HG03060 (cell line): Measurements from ENCODE around the gene IQGAP1.

Experiments
- ATAC-seq: cut with Tn5 transposase; IDR thresholded peaks from one replicate; pipeline ENCODE4 v1.9.1; 2021; ENCODE audit warnings: low read depth, moderate number of reproducible peaks; ENCODE audit not compliant: unreplicated experiment

Gene IQGAP1

DNA sequence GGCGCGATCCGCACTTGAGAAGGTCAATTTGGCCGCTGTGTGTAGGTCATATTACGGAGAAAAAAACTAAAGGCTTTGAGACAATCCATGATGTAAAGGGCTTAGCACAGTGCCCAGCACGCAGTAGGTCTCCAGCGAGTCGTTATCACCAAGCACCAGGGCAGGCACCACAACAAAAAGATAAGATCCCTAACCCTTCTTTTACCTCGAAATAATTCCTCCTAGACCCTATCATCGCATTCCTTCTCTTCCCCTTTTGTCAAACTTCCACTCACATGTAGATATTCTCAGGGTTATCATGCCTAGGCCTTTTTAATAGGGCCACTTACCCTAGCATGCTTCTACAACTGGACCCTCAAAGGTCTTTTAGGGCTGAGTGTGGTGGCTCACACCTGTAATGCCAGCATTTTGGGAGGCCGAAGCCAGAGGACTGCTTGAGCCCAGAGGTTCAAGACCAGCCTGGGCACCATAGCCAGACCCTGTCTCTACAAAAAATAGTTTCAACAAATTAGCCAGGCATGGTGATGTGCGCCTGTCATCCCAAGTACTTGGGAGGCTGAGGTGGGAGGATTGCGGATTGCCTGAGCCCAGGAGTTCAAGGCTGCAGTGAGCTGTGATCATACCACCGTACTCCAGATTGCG is 22.5 kb upstream of the IQGAP1 start:
- no peak for ATAC-seq

DNA sequence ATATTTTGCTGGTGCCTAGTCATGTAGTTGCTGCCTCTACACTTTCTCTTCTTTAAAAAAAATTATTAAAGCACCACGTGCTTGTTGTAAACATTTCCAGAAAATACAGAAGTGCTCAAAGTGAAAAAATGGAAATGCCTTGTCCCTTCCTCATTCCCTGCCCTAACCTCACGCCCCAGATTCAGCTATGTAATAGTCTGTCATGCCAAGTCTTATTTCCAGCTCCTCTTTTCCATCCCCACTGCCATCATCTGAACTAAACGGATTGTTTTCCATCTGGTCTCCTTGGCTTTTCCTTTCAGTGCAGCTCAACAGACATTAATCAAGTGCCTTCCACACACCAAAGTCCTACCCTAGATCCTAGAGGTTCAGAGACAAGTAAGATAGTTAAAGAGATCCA is 20.5 kb upstream of the IQGAP1 start:
- no peak for ATAC-seq

DNA sequence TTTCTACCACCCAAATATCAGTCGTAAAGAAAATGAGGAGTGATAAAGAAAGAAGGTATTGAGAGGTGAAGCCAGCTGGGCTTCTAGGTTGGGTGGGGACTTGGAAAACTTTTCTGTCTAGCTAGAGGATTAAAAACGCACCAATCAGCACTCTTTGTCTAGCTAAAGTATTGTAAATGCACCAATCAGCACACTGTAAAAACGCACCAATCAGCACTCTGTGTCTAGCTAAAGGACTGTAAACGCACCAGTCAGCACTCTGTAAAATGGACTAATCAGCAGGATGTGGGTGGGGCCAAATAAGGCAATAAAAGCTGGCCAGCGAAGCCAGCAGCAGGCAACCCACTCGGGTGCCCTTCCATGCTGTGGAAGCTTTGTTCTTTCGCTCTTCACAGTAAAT is 13.0 kb upstream of the IQGAP1 start:
- ATAC-seq, result no peak

DNA sequence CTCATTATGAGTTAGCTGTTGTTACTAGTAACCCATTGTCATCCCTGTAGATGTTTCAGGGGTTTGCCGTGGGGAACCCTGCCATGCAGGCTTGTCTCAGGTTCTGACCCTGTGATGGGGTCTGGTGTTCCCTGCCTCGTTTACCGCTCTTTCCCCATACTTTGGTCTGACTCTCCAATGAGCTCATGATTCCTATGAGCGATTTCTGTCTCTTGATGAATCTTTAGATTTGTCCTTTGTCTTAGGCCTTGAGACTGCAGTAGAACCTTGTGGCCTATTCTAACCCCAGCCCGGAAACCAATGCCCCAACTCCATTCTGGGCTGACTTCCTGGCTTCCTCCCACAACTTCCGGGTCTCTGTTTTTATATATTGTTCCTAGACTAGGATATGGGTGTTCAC is 11.3 kb upstream of the IQGAP1 start:
- no peak for ATAC-seq

DNA sequence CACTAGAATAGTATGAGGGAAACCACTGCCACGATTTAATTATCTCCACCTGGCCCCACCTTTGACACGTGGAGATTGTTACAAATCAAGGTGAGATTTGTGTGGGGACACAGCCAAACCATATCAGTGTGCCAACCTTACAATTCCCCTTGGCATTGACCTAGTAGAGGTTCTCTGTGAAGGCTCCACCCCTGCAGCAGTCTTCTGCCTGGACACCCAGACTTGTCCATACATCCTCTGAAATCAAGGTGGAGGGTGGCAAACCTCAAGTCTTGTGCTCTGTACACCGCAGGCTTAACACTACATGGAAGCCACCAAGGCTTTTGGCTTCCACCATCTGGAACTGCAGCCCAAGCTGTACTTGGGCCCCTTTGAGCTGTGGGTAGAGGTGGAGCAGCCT is 8.8 kb upstream of the IQGAP1 start:
- ATAC-seq, result no peak

DNA sequence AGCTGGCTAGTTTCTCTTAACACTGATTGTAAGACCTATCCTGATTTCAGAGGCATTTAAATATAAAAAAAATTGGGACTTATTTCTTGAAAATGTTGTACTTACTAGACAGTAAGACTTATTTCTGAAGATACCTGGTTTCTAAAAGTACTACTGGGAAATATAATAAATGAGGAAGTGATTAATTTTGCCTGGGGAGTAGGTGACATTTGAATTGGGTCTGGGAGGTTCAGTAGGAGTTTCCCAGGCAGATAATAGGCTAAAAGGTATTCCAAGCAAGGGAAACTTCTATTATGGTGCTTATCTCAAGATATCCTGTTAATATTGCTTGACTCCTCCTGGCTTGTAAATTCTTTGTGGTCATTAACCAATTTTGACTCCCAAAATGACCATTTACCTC is 6.5 kb upstream of the IQGAP1 start:
- ATAC-seq, result no peak

DNA sequence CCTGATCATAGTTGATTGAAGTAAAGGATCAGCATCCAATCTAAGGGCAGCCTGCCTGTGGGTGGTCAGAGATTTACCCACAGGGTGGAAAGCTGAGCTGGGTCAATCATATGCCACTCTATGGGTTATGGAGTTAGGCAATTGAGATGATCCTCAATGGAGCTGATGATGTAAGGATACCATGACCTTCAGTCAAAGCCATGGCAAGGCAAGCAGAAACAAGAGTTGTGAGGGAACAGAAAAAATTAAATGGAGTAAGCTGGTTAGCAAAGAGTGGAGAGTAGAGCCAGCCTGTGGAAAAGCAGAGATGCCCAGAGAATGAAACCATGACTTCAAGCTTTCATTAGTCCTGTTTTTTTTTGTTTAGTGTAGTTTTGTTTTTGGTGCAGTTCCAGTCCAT is 5.7 kb upstream of the IQGAP1 start:
- ATAC-seq, result no peak

DNA sequence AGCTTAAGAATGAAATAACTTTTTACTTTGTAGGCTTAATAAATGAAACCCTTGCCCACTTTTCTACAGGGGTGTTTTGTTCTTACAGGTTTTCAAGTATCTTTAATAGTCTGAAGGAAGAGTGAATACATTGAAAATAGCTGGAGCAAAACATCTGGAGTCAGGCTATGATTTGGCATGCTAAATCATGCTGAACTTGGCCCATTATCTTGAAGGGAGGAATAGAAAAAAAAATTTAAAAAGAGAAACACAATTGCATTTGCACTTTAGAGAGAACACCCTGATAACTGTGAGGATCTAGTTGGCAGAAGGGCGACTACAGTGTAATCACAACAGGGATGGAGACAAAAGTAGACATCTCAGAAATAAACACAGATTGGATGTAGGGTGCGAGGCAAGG is 1.8 kb upstream of the IQGAP1 start:
- no peak for ATAC-seq

DNA sequence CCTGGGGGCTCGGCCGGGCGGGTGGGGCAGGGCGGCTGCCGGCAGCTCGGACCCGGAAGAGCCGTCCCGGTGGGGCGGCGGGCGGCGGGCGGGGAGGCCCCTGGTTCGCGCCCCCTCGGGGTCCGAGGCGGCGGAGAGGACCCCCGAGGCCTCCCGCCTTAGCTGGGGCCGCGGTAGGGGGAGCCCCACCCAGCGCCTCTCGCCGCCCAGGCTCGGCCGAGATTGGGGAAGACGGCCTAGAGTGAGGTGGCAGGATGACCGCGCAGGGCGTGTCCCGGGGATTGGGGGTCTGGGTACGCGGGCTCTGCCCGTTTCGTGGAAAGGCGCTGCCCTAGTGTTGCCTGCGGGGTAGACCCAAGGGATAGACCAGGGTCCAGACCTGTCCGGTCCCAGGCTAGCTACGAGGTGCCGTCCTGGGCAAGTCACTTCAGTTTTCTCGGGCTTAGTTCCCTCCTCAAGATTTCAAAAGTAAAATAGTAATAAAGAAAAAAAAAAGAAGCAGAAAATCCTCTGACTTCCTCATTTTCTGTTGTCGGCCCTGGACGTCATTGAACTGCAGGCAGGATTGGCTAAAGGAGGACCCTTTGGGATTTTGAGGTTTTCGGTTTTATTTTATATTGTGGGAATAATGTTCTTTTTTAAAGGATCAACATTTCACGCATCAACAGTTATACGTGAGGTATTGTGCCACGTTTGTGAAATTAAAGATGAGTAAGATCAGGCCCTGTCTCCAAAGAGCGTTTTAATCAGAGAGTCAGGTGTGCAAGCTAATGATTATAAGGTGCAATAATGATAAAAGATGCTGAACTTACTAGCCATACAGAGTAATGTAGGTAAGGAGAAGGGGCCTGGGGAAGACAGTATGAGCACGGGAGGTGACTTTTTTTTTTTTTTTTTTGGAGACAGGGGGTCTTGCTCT is 679 bp downstream of the IQGAP1 start:
- ATAC-seq, result peak; percentile 19

DNA sequence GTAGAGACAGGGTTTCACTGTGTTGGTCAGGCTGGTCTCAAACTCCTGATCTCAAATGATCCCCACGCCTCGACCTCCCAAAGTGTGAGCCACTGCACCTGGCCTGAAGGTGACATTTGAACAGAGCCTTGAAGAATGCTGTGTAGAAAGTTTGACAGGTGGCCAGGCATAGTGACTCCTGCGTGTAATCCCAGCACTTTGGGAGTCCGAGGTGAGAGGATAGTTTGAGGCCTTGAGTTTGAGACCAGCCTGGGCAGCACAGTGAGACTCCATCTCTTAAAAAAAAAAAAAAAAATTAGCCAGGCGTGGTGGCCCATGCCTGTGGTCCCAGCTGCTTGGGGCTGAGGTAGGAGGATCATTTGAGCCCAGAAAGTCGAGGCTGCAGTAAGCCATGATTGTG is 1.5 kb downstream of the IQGAP1 start:
- no peak for ATAC-seq

DNA sequence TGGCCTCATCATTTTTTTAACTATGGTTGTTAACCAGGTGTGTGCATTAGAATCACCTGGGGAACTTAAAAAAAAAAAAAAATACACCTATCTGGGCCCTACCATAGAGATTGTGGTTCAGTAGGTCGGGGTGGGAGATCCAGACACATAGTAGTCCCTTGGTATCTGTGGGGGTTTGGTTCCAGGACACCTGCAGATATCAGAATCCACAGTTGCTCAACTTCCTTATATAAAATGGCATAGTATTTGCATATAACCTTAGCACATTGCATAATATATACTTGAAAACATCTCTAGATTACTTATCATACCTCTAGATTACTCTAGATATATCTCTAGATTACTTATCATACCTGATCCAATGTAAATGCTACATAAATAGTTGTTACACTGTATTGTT is 5.0 kb downstream of the IQGAP1 start:
- no peak for ATAC-seq

DNA sequence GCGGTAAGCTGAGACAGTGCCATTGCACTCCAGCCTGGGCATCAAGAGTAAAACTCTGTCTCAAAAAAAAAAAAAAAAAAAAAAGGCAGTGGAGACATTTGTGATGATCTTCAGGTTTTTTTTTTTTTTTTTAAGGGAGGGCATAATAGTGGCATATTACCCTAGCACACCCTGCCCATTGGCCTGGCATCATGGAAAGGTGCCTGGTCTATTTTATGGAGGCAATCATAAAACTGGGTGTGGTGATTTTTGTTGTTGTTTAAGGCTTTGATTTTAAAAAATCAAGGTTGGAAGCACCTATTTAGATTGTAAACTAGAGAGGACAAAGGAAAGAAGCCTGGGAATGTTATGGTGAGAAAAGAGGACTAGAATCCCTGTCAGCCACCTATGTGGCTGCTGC is 6.0 kb downstream of the IQGAP1 start:
- no peak for ATAC-seq

DNA sequence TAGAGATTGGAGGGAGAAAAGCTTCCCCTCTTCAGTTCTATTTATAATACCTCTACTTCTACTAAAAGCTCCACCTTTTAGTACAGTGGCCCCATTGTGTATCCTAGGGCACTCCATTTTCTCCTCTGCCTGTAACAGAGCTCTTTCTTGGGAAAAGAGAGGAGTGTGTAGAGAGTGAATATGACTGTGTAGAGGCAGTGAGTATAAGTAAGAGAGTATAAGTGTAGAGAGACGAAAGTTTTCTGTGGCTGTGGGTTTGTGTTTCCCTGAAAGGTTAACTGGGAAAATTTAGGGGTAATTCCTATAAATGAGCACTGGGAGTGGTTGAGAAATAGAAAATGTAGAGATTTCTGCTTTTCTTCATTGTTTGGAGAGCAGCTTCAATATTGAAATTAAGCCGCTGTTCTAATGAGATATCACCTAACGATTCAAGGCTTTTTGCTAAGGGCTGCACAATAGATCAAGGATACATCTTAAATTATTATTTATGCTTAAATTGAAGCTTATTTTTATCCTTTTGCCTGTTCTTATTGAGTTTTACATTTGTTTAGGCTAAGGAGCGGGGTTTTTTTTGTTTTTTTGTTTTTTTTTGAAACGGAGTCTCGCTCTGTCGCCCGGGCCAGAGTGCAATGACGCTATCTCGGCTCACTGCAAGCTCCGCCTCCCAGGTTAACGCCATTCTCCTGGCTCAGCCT is 6.9 kb downstream of the IQGAP1 start:
- ATAC-seq, result no peak

DNA sequence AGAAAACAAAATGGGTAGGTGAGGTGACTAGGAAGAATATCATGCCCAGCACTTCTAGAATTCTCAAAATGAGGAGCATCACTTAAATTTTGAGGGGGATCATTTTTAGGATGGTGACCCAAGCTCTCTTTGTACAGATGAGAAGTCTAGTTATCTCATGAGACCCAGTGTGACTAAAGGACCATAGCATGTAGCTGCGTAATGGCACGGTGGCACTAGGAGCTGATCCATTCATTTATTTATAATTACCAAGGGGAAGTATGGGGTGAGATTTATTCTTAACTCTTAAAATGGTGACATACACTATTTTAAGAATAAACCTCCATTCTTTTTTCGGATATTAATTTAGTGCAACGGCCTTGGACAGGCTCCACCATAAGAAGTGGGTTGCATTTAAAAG is 8.3 kb downstream of the IQGAP1 start:
- ATAC-seq, result no peak

DNA sequence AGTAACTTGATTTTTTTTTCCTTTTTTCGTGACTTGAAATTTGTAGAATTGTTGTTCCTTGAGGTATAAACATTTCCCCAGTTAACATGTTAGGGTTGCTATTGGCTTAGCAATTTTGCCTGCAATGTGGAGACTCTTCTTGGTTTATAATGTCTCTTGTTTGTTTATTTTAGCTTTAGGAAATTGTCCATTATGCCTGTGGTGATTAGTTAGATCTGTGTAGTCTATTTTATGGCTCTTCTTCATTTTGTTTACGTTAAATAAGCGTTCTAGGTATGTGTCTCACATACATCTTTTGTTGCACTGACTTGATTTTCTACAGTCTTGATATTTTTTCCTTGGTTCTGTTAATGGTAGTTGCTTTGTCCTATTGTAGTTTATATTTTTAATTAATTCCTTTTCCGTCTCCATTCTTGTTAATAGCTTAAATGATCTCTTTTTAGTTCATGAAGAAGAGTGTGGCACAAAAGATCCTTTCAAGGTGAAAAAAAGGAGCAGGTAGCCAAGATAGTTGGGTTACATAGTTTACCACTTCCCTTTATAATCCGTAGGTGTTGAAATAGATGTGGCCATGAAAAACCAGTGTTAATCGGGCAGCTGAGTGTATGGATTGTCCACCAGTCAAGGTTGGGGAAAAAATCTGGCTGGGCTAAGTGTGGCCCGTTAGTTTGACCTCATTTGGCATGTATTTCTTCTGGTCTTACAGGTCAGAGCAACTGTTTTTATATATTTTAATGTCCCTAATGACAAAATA is 12.1 kb downstream of the IQGAP1 start:
- ATAC-seq, result no peak

DNA sequence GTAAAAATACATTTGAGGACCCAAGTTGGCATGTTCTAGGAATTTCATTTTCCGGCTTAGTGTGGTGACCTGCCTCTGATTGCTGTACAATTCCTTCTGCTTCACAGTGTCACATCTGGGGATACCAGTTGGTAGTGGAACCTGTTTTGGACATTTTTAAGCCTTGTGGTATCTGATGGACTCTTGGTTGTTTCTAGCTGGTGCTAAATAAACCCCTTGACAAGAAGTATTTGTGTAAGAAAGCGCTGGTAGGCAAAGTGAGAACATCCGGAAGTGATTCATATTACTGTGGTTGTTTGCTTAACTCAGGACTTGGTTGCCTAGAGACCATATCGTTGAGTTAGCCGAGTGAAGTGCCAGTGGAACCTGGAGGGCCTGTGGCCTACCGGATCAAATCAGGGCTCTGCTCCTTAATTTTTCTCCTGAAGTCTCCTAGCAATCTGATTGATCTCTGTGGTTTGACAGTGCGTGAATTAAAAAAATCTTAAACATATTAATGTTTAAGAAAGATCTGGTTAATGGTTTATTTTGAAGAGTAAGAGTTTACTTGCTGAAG is 12.8 kb downstream of the IQGAP1 start:
- ATAC-seq, result peak; percentile 96

DNA sequence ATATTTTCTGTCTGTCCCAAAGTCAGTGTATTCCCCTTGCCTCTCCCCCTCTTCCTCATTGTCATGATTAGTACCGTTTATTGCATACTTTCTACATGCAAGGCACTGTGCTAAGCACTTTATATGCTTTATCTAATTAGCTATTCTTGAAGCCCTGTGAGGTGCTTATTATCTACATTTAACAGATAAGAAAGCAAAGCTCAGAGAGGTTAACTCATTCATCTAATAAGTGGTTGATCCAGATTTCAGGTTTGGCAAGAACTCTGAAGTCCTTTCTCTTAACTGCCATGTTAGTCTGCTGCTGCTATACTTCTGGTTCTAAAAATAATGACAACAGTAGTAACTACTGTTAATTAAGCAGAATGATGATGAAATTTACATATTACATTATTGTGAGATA is 13.5 kb downstream of the IQGAP1 start:
- no peak for ATAC-seq

DNA sequence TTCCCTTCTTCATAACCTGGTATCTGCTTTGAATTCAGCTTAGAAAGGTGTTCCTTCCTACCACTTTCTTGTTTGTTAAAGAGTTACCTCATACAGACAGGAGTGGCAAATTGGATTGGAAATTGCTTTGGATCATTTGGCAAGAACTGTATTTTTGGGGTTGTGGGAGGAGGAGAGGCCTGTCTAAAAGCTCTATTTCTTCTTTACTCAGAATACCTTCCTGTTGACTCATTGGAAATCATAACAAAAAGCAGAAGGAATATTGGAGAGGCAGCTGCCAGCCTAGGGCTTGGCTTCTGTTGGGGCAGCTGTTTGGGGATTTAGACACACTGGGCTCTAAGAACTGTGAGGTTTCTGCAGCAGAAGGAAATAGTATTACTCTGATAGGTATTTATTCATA is 14.2 kb downstream of the IQGAP1 start:
- ATAC-seq, result no peak

DNA sequence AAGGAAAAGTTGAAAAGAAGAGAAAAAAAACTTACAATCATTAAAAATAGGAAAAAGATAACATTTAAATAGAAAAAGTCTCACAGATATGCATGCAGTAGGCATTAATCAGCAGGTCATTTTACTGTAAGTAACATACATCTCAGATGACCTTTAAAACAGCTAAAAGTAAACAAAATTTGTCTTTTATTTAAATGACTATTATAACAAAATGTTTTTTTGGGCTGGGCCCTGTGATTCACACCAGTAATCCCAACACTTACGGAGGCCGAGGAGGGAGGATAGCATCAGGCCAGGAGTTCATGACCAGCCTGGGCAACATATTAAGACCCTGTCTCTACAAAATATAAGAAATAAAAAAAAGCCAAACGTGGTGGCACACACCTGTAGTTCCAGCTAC is 14.7 kb downstream of the IQGAP1 start:
- no peak for ATAC-seq

DNA sequence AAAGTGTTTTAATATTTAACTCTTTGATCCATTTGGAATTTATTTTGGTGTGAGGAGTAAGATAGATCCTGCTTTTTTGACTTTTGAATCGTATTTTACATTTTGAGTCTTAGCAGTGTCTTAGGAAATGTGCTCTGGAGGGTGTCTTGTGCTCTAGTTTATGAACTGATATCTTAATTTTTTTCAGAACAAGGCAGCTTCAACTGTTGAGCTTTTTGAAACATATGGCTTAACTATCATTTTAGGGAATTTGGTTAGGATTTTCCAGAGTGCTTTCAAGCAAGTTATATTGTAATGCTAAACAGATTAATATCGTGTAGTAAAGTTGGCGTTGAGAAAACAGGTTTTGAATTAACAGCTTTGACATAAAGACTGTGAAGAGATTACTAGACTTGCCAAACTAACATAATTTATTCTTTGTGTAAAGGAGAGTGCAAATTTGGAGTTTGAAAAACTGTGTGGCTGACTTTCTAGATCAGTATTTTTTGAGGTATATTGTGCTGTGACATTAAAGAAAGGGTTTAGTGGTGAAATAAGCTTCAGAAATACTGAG is 17.1 kb downstream of the IQGAP1 start:
- no peak for ATAC-seq
